HG03045 (cell line): ENCODE data around the gene PPP1R9A.

Experiments used
- ATAC-seq: cut with Tn5 transposase; IDR thresholded peaks from one replicate; pipeline ENCODE4 v1.9.1; 2021; ENCODE audit warnings: mild to moderate bottlenecking, moderate library complexity; ENCODE audit not compliant: unreplicated experiment

PPP1R9A gene

GRCh38 chr7:94907026-94907810 lies at the start of gene PPP1R9A:
Gene PPP1R9A (plus strand): TSS chr7:94907594. CDS start chr7:94910114, 2,520 bp downstream.
- ATAC-seq, result no peak

GRCh38 chr7:94871132-94871531 lies 36.3 kb upstream of the PPP1R9A start:
- ATAC-seq, result no peak

GRCh38 chr7:94873239-94873638 lies 34.2 kb upstream of the PPP1R9A start:
- no peak for ATAC-seq

GRCh38 chr7:94874036-94874785 lies 33.2 kb upstream of the PPP1R9A start:
- ATAC-seq, result no peak

GRCh38 chr7:94875201-94875600 lies 32.2 kb upstream of the PPP1R9A start:
- ATAC-seq, result no peak

- ATAC-seq, result no peak
Observed at GRCh38 chr7:94877731-94878670, 29.4 kb upstream of the PPP1R9A start.

- no peak for ATAC-seq
Observed at GRCh38 chr7:94882891-94883290, 24.5 kb upstream of the PPP1R9A start.

GRCh38 chr7:94883616-94884015 lies 23.8 kb upstream of the PPP1R9A start:
- ATAC-seq, result no peak

GRCh38 chr7:94888551-94888950 lies 18.8 kb upstream of the PPP1R9A start:
- no peak for ATAC-seq

- ATAC-seq, result no peak
Observed at GRCh38 chr7:94888995-94889523, 18.3 kb upstream of the PPP1R9A start.

GRCh38 chr7:94890216-94890615 lies 17.2 kb upstream of the PPP1R9A start:
- ATAC-seq, result no peak

- no peak for ATAC-seq
Observed at GRCh38 chr7:94893661-94894060, 13.7 kb upstream of the PPP1R9A start.

GRCh38 chr7:94897541-94897940 lies 9.9 kb upstream of the PPP1R9A start:
- ATAC-seq, result no peak

- no peak for ATAC-seq
Observed at GRCh38 chr7:94898340-94898739, 9.1 kb upstream of the PPP1R9A start.

GRCh38 chr7:94901981-94902380 lies 5.4 kb upstream of the PPP1R9A start:
- no peak for ATAC-seq

GRCh38 chr7:94903971-94904370 lies 3.4 kb upstream of the PPP1R9A start:
- ATAC-seq, result no peak

GRCh38 chr7:94904982-94905381 lies 2.4 kb upstream of the PPP1R9A start:
- ATAC-seq, result no peak

GRCh38 chr7:94906065-94906851 lies 1.1 kb upstream of the PPP1R9A start:
- no peak for ATAC-seq

GRCh38 chr7:94907811-94908322 lies 473 bp downstream of the PPP1R9A start:
- no peak for ATAC-seq
